HG03354 (cell line): ENCODE results near the gene PSMA2.

Experiments used
- ATAC-seq: cut with Tn5 transposase; IDR thresholded peaks from one replicate; pipeline ENCODE4 v1.9.1; 2021; ENCODE audit warnings: mild to moderate bottlenecking; ENCODE audit not compliant: unreplicated experiment, poor library complexity, severe bottlenecking

Gene PSMA2

DNA sequence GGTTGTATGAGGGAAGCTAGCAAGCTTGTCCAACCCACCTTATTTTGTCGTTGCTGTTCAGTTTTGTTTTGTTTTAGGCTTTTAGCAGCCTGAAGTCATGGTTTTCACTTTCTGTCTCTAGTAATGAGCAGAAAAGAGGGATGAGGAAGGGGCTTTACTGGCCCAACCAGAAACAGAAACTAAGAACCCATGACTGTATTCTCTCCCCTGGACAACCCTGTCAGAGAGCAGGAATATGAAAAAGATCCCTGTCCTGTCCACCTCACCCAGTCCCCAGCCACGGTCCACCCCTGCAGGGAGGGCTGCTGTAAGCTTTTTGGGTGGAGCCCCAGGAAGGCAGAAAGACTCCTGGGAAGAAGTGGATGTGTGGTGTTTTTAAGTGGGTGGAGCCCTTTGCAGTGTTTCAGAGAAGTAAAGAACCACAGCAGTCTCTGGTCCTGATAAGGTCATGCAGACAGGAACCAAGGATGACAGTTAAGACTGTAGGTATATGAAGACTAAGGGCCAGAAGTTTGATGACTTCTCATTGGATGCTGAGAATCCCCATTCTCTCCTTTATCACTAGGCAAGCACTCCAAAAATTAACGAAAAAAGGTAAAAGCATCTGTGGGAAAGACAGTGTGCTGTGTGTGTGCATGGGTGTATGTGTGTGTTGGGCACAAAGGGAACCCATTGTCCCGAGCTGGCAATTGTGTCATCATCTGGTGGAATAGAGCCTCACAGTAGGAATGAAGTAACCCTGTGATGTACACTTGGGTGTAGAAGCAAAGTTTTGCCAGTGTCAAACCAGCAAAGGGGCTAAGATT, 14.1 kb upstream of the PSMA2 start:
- peak; percentile 58 for ATAC-seq

DNA sequence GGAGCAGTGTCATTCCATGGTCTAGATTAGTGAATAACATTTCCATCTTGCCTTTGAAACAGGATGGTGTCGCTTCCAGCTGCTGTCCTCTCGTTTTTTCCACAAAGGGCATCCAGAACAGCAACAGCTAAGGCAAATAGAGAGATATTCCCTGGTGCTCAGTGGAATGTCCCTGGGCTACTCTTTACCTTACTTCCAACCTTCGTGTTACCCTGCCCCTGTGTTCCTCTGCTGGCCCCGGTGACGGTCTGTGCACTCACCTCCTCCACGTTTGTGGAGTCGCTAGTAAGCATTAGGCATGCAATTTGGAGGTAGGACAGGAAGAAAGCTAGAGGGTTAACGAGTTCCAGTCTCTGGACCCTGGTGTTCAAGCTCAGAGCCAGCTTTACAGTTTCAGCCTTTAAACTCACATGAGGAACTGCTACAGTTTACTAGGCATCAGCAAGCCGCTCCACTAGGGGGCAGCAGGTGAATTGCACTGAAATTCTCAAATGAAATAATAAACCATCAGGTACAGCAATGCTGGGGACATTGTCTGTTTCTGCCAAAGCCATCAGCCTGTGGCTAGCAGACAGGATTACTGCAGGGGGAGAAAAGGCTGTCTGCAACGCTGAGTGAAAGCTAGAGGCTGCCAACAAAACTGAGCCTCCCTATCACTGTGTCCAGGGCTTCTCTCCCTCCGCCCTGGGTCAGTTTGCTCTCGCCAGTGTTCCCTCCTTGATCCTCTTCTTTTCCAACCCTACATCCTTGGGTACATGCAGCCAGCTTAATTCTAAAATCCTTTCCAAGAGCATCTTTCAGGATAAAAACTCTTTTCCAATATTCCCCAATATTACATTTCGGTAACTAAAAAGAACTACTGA, 9.2 kb upstream of the PSMA2 start:
- peak; percentile 64 for ATAC-seq

DNA sequence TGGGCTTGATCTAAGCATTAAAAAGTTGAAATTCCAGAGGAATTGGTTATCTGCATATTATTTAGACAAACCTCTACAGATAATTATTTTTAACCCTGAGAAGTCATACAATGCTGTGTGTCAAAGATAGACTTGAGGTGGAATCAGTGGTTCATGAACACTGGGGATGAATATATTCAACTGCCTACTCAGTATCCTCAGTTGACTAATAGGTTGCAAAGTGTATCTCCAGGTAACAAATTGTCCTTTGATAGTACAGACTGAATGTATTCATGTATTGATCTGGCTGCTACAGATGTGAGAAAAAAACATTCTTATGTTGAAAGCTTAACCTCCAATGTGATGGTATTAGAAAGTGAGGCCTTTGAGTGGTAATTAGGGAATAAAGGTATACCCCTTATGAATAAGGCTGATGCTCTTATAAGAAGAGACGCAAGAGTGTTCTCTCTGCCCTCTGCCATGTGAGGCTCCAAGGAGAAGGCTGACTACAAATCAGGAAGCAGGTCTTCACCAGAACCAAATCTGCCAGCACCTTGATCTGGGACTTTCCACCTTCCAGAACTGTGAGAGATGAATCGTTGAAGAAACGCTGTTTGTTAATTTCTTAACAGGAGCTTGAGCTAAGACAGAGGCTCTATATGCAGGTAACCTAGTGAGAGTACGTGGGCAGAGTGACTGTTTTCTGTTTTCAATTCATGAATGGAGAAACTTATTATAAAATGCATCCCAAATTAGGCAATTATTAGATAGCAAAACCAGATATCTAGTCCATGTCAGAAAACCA, 7.7 kb upstream of the PSMA2 start:
- no peak for ATAC-seq

GRCh38 chr7:42935861-42936260, 3.9 kb upstream of the PSMA2 start:
- ATAC-seq: no peak

- ATAC-seq: no peak
These were observed 2.3 kb upstream of the PSMA2 start for GRCh38 chr7:42934291-42934690.

DNA sequence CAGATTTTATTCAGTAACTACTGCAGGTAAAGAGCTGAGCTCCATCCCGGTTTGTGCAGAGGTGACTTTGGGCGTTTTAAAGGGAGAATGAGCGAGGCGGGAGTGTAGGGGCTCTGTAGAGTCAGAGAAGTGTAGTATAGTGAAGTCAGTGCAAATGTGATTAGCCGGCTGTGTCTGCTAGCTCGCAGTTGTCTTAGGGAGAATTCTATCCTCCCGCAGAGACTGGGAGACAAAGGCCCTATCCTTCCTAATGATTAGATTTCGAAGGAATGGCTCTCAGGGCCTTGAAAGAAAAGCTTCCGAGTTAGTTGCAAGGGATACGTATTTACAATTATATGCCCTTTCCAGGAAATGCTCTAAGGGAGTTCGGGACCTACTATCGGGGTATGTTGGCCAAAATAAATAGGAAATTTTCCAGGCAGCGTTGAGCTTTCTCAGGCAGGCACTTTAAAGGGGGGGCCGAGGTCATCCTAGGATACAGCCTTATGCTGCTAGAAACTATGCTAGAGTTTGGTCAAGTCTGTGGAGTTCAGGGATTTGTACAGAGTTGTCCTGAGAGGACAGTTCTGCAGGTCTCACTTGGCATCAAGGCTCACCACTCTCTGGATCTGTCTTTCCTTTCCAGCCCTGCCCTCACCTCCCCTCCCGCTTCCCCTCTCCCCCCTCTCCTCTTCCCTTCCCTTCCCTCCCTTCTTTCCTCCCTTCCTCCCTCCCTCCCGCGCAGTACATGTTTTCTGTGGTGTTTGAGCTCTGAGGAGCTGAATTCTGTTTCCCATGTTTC, 1.0 kb upstream of the PSMA2 start:
- no peak for ATAC-seq

DNA sequence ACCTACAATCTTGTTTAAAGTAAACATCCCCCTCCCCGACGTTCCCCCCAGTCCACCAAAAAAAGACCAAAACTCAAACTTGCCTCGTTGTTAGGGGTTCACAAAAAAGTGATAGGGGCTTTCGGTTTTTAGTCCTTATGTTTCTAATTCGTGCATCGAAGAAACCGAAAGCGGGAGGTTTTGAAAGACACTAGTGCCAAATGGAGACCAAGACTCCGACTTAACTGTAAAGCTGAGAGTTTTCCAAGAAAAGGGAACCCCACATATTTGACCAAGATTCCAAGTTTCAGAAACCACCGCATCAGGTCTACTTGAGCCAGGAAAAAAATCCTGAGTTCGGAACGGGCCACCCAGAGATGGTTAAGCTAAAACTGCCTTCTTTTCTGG, 534 bp downstream of the PSMA2 start:
- no peak for ATAC-seq

DNA sequence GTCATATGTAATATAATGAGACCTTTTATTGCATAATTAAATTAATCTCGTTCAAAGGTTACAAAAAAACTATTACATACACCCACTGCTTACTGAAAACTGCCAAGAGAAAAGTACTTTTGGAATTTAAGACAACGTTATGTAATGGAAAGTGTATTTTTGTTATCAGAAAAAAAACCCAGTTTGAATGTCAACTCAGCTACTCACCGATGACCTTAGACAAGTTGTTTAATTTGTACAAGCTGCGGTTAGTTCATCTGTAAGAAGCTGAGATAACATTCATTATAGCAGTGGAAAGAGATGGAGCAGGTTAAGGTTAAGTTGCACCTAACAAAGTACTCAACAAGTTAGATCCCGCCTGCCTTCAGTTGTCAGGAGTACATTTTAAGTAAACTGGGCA, 1.1 kb downstream of the PSMA2 start:
- no peak for ATAC-seq

GRCh38 chr7:42929449-42929848, 2.5 kb downstream of the PSMA2 start:
- ATAC-seq: no peak

DNA sequence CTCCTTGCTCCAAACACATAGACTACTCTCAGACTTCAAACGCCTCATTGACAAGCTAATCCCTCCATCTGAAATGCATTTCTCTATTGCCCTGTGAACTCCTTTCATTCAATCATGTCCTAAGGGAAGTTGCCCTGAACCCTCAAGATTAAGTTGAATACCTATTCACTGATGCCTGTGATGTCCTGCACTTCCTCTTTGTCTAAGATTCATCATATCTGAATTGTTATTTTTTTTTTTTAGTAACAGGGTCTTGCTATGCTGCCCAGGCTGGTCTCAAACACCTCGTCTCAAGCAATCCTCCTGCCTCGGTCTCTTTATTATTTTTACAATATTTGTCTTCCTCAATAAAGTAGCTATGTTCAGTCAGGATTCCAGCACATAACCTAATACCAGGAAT, 3.2 kb downstream of the PSMA2 start:
- no peak for ATAC-seq

DNA sequence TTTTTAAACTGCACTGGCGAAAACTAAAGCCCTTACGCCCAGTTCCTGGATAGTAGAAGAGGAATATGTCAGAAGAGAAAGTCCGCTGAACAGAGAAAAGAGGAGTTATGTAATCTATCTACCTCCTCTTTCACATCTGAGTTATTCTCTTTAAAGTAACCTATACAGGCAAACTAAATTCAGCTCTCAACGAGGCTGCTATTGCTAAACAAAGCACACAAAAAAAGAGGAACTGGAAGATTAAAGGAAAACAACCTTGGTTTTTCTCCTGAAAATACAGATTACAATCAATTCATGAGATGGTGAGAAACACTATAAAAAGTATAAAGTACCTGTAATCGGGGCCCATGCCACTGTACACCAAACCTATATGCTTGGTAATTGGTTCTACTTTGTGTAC, 5.8 kb downstream of the PSMA2 start:
- no peak for ATAC-seq

DNA sequence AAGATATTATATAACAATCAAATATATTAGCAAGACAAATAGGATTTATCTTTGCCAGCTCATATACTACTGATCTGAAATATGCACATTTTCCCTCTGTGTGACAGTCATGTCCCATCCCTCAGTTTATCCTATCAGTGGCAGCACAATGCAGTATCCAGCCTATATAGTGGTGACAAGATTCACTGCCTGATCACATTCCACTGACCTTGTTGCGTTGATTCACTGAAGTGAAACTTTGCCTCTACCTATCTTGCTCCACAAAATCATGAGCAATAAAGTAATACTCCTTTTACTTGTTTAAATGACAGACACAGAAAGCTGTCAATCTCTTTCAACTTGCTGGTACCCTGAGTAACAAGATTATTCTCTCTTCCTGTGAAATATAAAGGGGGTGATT, 6.3 kb downstream of the PSMA2 start:
- no peak for ATAC-seq

- ATAC-seq: no peak
These were observed 7.6 kb downstream of the PSMA2 start for GRCh38 chr7:42924223-42924838.

DNA sequence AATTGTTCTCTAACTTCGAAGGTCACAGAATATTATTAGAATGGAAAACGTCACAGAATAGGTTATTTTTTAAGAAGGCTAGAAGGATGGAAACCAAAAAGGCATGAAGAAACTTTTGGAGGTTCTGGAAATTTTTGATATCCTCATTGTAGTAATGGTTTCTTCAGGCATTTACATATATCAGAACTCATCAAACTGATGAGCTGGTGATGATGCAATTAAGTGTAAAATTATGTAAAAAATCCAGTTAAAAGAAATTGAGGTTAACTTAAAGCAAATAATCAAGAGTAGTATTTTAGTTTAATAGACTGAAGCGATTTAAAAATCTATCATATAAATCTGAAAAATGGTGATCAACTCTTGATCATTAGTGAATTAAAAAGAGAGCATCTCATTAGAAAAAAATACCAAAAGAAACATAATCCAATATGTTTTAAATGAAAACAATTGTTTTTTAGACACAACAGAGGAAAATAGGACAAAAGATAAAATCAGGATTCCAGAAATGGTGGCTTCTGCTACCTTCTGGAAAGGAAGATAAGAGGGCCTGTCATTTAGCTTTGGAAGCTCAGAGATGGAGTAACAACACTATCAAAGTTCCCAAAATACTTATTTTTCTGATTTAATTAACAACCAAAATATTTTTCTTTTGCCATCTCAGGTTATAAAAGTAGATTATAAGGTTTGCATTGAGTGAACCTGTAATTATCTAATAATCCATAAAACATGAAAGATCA, 9.8 kb downstream of the PSMA2 start:
- ATAC-seq: no peak

GRCh38 chr7:42915356-42915755, 16.6 kb downstream of the PSMA2 start:
- no peak for ATAC-seq

- ATAC-seq: no peak
These were observed 17.4 kb downstream of the PSMA2 start for GRCh38 chr7:42914421-42915045.

GRCh38 chr7:42914009-42914408, 18.0 kb downstream of the PSMA2 start:
- no peak for ATAC-seq

GRCh38 chr7:42913591-42913990, 18.4 kb downstream of the PSMA2 start:
- ATAC-seq: no peak
